ENCODE measurements around the gene ZNF787.
"Not testable (repeated sequence)": the region's sequence is repeated elsewhere in the genome, so short reads cannot be mapped to it uniquely, and the experiment has no call there.

Gene ZNF787

DNA sequence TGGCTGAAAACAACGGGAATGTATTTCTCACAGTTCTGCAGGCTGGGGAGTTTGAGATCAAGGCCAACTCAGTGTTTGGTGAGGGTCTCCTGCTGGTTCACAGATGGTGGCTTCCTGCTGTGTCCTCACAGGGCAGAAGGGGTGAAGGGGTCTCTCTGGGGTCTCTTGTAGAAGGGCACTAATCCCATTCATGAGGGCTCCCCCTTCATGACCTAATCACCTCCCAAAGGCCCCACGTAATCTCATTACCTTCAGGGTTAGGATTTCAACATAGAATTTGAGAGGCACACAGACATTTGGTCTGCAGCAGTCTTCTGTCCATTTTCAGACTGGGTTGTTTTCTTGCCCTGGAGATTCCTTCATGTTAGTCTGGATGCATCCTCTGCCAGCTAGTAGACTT, 31.5 kb upstream of the ZNF787 start:
- no peak for TF ChIP-seq CTCF (IDR thresholded peaks at IDR 0.05; ENCODE audit: insufficient read depth, missing control alignments)
- FAIRE-seq, result no peak
- no peak for DNase-seq (ENCODE audit: insufficient read length, low spot score)

- no peak for FAIRE-seq
- TF ChIP-seq CTCF (IDR thresholded peaks at IDR 0.05; ENCODE audit: insufficient read depth, missing control alignments), result no peak
Observed at GRCh38 chr19:56150358-56150757, 29.3 kb upstream of the ZNF787 start.

GRCh38 chr19:56149656-56150038, 28.6 kb upstream of the ZNF787 start:
- FAIRE-seq (no peak), DNase-seq (ENCODE audit: insufficient read length, low spot score) (no peak)
- TF ChIP-seq CTCF (IDR thresholded peaks at IDR 0.05; ENCODE audit: insufficient read depth, missing control alignments), result no peak

More at GRCh38 chr19:56150358-56150757, 29.3 kb upstream of the ZNF787 start:
- no peak for DNase-seq (ENCODE audit: insufficient read length, low spot score)

GRCh38 chr19:56148955-56149655, 28.0 kb upstream of the ZNF787 start:
- not testable (repeated sequence) for FAIRE-seq; DNase-seq (ENCODE audit: insufficient read length, low spot score)

GRCh38 chr19:56148096-56148495, 27.0 kb upstream of the ZNF787 start:
- DNase-seq (ENCODE audit: insufficient read length, low spot score), result no peak
- TF ChIP-seq CTCF (IDR thresholded peaks at IDR 0.05; ENCODE audit: insufficient read depth, missing control alignments), result no peak
- no peak for FAIRE-seq

DNA sequence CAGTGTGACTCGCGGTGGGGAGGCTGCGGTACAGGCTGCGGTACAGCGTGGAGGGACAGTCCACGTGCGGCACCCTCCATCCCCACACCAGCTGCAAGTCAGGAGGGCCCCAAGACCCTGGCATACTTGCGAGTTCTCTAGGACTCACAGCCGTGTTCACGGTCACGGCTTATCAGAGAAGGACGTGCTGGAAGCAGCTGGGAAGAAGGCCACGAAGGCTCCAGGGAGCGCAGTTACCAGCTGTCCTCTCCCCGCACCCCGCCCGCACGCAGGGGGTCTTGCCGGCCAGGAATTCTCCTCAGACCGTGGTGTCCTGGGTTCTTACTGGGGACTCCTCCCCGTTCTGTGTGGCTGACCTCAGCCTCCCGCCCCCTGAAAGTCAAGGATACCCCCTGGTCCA, 26.2 kb upstream of the ZNF787 start:
- FAIRE-seq (no peak), DNase-seq (ENCODE audit: insufficient read length, low spot score) (no peak)
- no peak for TF ChIP-seq CTCF (IDR thresholded peaks at IDR 0.05; ENCODE audit: insufficient read depth, missing control alignments)

- DNase-seq (ENCODE audit: insufficient read length, low spot score), result no peak
- no peak for FAIRE-seq
- no peak for TF ChIP-seq CTCF (IDR thresholded peaks at IDR 0.05; ENCODE audit: insufficient read depth, missing control alignments)
Observed at GRCh38 chr19:56146904-56147303, 25.8 kb upstream of the ZNF787 start.

- DNase-seq (ENCODE audit: insufficient read length, low spot score) (no peak), FAIRE-seq (no peak)
- no peak for TF ChIP-seq CTCF (IDR thresholded peaks at IDR 0.05; ENCODE audit: insufficient read depth, missing control alignments)
Observed at GRCh38 chr19:56145698-56146097, 24.6 kb upstream of the ZNF787 start.
